ENCODE measurements around the gene MPPE1. TPM values are rescaled to one million over a fixed set of nuclear protein-coding genes. Genes with fewer than 3 reads are reported as not detected.

The MPPE1 gene
- 10 to 100 TPM; 78.2 to 85.6 TPM for total RNA-seq
- polyA plus RNA-seq, result 10 to 100 TPM; 37.1 to 40.9 (median 37.5) TPM
- total RNA-seq, result 25.7 to 65.3 (median 43.1) reads per million in 6 experiments

GRCh38 chr18:11908182-11909060 lies at the start of gene MPPE1:
Gene MPPE1 (minus strand): TSS chr18:11908317. CDS start chr18:11897264, 11,053 bp downstream.
- no peaks in the 10 kb centered on the region for H3K27me3 Mint-ChIP-seq
- no peaks in the 10 kb centered on the region for H3K9me3 Mint-ChIP-seq
- H3K4me3 Mint-ChIP-seq, result peak within 1 kb of the TSS; percentile 89 to 96 (median 92)
- POLR2A ChIA-PET, result interaction anchor here (0.6 to 3.0 kb wide), 7 partner anchors 19 to 691 kb away, joined by 3 to 15 read pairs (median 5); partner anchors contain the start of genes CHMP1B and IMPA2
- H3K36me3 Mint-ChIP-seq, result peaks cover 0 to 22% (median 4%) of the 10 kb centered on the region in 3 donors
- ATAC-seq (peak; percentile 87 to 92), DNase-seq (peak; percentile 74 to 89 (median 84))
- H3K27ac Mint-ChIP-seq, result peak within 1 kb of the TSS; percentile 90 to 97 (median 96)
- peaks cover 6 to 31% (median 25%) of the 10 kb centered on the region in 4 donors for H3K4me1 Mint-ChIP-seq

GRCh38 chr18:11957636-11958035 lies 49.5 kb upstream of the MPPE1 start:
- Mint-ChIP-seq H3K4me1 (no peaks in the 10 kb centered on the region), H3K27me3 (no peaks in the 10 kb centered on the region), H3K27ac (no peak overlapping the region), H3K9me3 (peaks cover 0 to 17% (median 14%) of the 10 kb centered on the region in 9 donors), H3K4me3 (no peak overlapping the region), H3K36me3 (peaks cover 0 to 14% (median 3%) of the 10 kb centered on the region in 3 donors)
- DNase-seq (no peak), ATAC-seq (no peak)
- POLR2A ChIA-PET, result no interaction called here

GRCh38 chr18:11956371-11957308 lies 48.5 kb upstream of the MPPE1 start:
- no peak overlapping the region for H3K4me3 Mint-ChIP-seq
- no peaks in the 10 kb centered on the region for H3K4me1 Mint-ChIP-seq
- H3K27ac Mint-ChIP-seq, result no peak overlapping the region
- POLR2A ChIA-PET, result no interaction called here
- H3K27me3 Mint-ChIP-seq, result no peaks in the 10 kb centered on the region
- peaks cover 0 to 14% (median 3%) of the 10 kb centered on the region in 3 donors for H3K36me3 Mint-ChIP-seq
- H3K9me3 Mint-ChIP-seq, result peaks cover 0 to 17% (median 14%) of the 10 kb centered on the region in 9 donors
- DNase-seq (no peak), ATAC-seq (no peak)

GRCh38 chr18:11955239-11956029 lies 47.3 kb upstream of the MPPE1 start:
- H3K27me3 Mint-ChIP-seq, result no peaks in the 10 kb centered on the region
- DNase-seq (no peak), ATAC-seq (no peak)
- H3K4me1 Mint-ChIP-seq, result no peaks in the 10 kb centered on the region
- H3K9me3 Mint-ChIP-seq, result peaks cover 0 to 17% (median 14%) of the 10 kb centered on the region in 9 donors
- POLR2A ChIA-PET, result no interaction called here
- no peak overlapping the region for H3K4me3 Mint-ChIP-seq
- H3K36me3 Mint-ChIP-seq, result peaks cover 0 to 14% (median 3%) of the 10 kb centered on the region in 3 donors
- peak overlapping the region in 1 of 10 donors; percentile 56 for H3K27ac Mint-ChIP-seq

GRCh38 chr18:11953113-11953512 lies 45.0 kb upstream of the MPPE1 start:
- Mint-ChIP-seq H3K4me1 (peaks cover 0 to under 1% (median 0%) of the 10 kb centered on the region in 4 donors), H3K36me3 (peaks cover 0 to 14% (median 3%) of the 10 kb centered on the region in 3 donors), H3K27ac (no peak overlapping the region), H3K9me3 (peaks cover 0 to 17% (median 12%) of the 10 kb centered on the region in 9 donors), H3K4me3 (no peak overlapping the region), H3K27me3 (no peaks in the 10 kb centered on the region)
- ATAC-seq, result no peak
- POLR2A ChIA-PET, result no interaction called here
- no peak for DNase-seq

GRCh38 chr18:11951390-11951851 lies 43.3 kb upstream of the MPPE1 start:
- peaks cover 0 to 4% (median 0%) of the 10 kb centered on the region in 9 donors for H3K9me3 Mint-ChIP-seq
- no peaks in the 10 kb centered on the region for H3K27me3 Mint-ChIP-seq
- H3K27ac Mint-ChIP-seq, result peak overlapping the region in 1 of 10 donors; percentile 37
- POLR2A ChIA-PET, result interaction anchor here (0.6 kb wide), 1 partner anchor 9 kb away, joined by 4 read pairs; no protein-coding TSS in a partner anchor
- H3K36me3 Mint-ChIP-seq, result peaks cover 0 to 3% (median 1%) of the 10 kb centered on the region in 3 donors
- peaks cover 1 to 12% (median 10%) of the 10 kb centered on the region in 4 donors for H3K4me1 Mint-ChIP-seq
- ATAC-seq, result no peak
- DNase-seq, result no peak
- H3K4me3 Mint-ChIP-seq, result no peak overlapping the region

GRCh38 chr18:11950824-11951223 lies 42.7 kb upstream of the MPPE1 start:
- Mint-ChIP-seq H3K27ac (peak overlapping the region in 1 of 10 donors; percentile 71), H3K4me1 (peaks cover 2 to 14% (median 11%) of the 10 kb centered on the region in 4 donors), H3K4me3 (no peak overlapping the region), H3K27me3 (no peaks in the 10 kb centered on the region), H3K36me3 (peaks cover 0 to 3% (median 0%) of the 10 kb centered on the region in 3 donors), H3K9me3 (peaks cover 0 to 2% (median 0%) of the 10 kb centered on the region in 9 donors)
- ATAC-seq (no peak), DNase-seq (no peak)
- POLR2A ChIA-PET, result interaction anchor here (0.6 kb wide), 1 partner anchor 9 kb away, joined by 4 read pairs; no protein-coding TSS in a partner anchor

GRCh38 chr18:11948852-11949523 lies 40.9 kb upstream of the MPPE1 start:
- no peak for ATAC-seq
- Mint-ChIP-seq H3K4me3 (peak overlapping the region in 9 of 10 donors; percentile 17 to 93 (median 42)), H3K27ac (peak overlapping the region in 3 of 10 donors; percentile 5 to 31 (median 15)), H3K4me1 (peaks cover 2 to 14% (median 11%) of the 10 kb centered on the region in 4 donors), H3K27me3 (no peaks in the 10 kb centered on the region), H3K36me3 (no peaks in the 10 kb centered on the region), H3K9me3 (no peaks in the 10 kb centered on the region)
- POLR2A ChIA-PET, result interaction anchor here (2.9 kb wide), 1 partner anchor 32 kb away, joined by 15 read pairs; the partner anchor contains the start of gene IMPA2
- no peak for DNase-seq

- no peaks in the 10 kb centered on the region for H3K36me3 Mint-ChIP-seq
- H3K27ac Mint-ChIP-seq, result peak overlapping the region; percentile 60 to 95 (median 92)
- H3K9me3 Mint-ChIP-seq, result no peaks in the 10 kb centered on the region
- peak overlapping the region; percentile 83 to 93 (median 87) for H3K4me3 Mint-ChIP-seq
- POLR2A ChIA-PET, result interaction anchor here (0.5 to 2.9 kb wide), 2 partner anchors 9 to 34 kb away, joined by 3 to 15 read pairs; partner anchors contain the start of gene IMPA2
- DNase-seq (peak; percentile 37 to 76 (median 51)), ATAC-seq (peak; percentile 88 to 94)
- H3K27me3 Mint-ChIP-seq, result peaks cover 0 to 2% (median 0%) of the 10 kb centered on the region in 5 donors
- H3K4me1 Mint-ChIP-seq, result peaks cover 2 to 14% (median 11%) of the 10 kb centered on the region in 4 donors
Measured at GRCh38 chr18:11947214-11948191, 39.4 kb upstream of the MPPE1 start.

GRCh38 chr18:11946756-11947155 lies 38.6 kb upstream of the MPPE1 start:
- H3K27ac Mint-ChIP-seq, result peak overlapping the region in 8 of 10 donors; percentile 11 to 95 (median 47)
- peaks cover 2 to 14% (median 11%) of the 10 kb centered on the region in 4 donors for H3K4me1 Mint-ChIP-seq
- POLR2A ChIA-PET, result interaction anchor here (2.9 kb wide), 1 partner anchor 35 kb away, joined by 15 read pairs; the partner anchor contains the start of gene IMPA2
- DNase-seq (no peak), ATAC-seq (no peak)
- peak overlapping the region; percentile 83 to 93 (median 87) for H3K4me3 Mint-ChIP-seq
- no peaks in the 10 kb centered on the region for H3K9me3 Mint-ChIP-seq
- no peaks in the 10 kb centered on the region for H3K36me3 Mint-ChIP-seq
- peaks cover 0 to 3% (median 0%) of the 10 kb centered on the region in 5 donors for H3K27me3 Mint-ChIP-seq

All from naive thymus-derived CD8-positive, alpha-beta T cell (primary cell).